ENCODE measurements around the gene PSPN.
"Not testable (repeated sequence)": the region's sequence is repeated elsewhere in the genome, so short reads cannot be mapped to it uniquely, and the experiment has no call there.

PSPN gene

DNA sequence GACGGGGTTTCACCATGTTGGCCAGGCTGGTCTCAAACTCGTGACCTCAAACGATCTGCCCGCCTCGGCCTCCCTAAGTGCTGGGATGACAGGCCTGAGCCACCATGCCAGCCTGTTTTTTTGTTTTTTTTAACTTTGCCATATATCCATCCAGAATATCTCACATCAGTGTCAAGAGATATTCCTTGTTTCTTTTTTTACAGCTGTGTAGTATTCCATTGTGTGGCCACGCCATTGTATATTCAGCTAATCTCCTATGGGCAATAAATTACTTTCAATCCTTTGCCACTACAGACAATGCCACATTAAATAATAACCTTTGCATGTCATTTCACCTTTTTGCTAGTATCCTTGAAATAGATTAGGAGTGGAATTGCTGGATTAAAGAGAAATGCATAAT, 33.6 kb upstream of the PSPN start:
- H3K27ac ChIP-seq, result no peak overlapping the region
- H3K4me3 ChIP-seq, result no peak overlapping the region

DNA sequence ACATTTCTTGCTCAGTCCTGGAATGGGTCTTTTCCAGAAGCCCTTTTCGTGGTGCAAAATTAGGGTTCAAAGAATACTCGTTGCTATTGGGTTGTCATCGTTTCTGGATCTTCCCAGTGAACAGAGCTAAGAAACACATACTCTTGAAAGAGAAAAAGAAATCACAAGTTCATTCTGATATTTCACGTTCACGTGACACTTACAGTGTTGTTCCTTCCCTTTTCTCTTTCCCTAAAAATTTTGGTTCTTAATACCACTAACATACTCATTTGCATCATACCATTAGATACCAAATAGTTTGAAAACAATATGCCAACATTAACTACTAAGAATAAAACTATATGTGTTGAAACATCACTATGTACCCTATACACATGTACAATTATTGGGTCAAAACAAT, 30.7 kb upstream of the PSPN start:
- Histone ChIP-seq H3K27ac (no peak overlapping the region), H3K4me3 (no peak overlapping the region)

- Histone ChIP-seq H3K4me3 (no peak overlapping the region), H3K27ac (no peak overlapping the region)
These were observed 27.3 kb upstream of the PSPN start for GRCh38 chr19:6402837-6403608.

DNA sequence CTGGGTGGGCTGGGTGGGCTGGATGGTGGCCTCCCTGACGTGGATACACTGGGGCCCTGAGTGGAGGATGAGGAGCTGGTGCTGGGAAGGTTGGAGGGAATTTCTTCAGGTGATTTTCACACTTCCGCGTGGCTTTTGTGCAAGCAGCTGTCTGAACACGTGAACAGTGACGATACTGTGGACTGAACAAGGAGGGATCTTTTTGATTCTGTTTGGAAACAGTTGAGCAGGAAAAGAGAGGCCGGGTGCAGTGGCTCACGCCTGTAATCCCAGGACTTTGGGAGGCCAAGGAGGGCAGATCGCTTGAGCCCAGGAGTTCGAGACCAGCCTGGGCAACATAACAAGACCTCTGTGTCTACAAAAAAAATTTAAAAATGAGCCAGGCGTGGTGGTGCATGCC, 26.3 kb upstream of the PSPN start:
- Histone ChIP-seq H3K4me3 (no peak overlapping the region), H3K27ac (no peak overlapping the region)

DNA sequence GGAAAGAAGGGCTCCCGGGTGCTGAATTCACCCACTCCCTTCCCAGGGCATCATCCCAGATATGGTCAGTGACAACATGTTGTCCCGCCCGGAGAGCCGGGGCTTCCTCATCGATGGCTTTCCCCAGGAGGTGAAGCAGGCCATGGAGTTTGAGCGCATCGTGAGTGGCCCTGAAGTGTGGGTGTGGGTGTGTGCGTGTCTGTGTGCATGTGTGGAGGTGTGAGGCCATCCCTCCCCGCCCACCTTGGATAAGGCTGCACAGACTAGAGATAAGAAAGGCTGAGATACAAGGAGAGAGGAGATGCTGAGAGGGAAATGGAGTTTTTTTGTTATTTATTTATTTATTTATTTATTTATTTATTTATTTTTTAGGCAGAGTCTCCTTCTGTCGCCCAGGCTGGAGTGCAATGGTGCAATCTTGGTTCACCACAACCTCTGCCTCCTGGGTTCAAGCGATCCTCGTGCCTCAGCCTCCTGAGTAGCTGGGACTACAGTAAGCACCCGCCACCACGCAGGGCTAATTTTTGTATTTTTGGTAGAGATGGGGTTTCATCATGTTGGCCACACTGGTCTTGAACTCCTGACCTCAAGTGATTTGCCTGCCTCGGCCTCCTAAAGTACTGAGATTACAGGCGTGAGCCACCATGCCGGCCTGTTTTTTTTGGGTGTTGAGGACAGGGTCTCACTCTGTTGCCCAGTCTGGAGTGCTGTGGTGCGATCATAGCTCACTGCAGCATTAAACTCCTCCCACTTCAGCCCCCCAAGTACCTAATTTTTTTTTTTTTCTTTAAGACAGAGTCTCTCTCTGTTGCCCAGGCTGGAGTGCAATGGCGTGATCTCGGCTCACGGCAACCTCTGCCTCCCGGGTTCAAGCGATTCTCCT, 24.6 kb upstream of the PSPN start:
- H3K27ac ChIP-seq, H3K4me3 ChIP-seq: not testable (repeated sequence)

GRCh38 chr19:6396305-6396704, 20.6 kb upstream of the PSPN start:
- no peak overlapping the region for H3K4me3 ChIP-seq
- no peak overlapping the region for H3K27ac ChIP-seq

DNA sequence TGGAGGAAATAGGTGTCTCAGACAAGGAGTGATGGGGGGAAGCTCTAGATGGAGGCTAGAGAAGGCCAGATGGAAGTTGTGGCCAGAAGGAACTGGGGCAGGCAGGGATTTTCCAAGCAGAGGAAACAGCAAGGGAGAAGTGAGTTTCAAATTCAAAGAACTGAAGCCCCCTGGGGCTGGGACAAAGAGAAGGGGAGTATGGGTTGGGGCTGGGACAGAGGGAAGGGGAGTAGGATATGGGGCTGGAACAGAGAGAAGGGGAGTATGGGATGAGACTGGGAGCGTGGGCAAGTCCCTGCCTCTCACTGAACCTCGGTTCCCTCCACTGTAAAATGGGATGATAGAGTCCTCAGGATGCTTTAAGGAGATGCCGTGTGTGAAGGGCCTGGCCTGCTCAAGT, 19.1 kb upstream of the PSPN start:
- Histone ChIP-seq H3K4me3 (no peak overlapping the region), H3K27ac (no peak overlapping the region)

- peak overlapping the region; percentile 84 to 97 (median 95) for H3K27ac ChIP-seq
These were observed 18.3 kb upstream of the PSPN start for GRCh38 chr19:6393983-6394412.

GRCh38 chr19:6393074-6393982, 17.6 kb upstream of the PSPN start, which contains the start of gene GTF2F1:
Gene GTF2F1 (minus strand): TSS chr19:6393164. CDS start chr19:6392995, 169 bp downstream.
- H3K27ac ChIP-seq, result peak within 1 kb of the TSS; percentile 84 to 97 (median 95)

More at GRCh38 chr19:6393983-6394412, 18.3 kb upstream of the PSPN start:
- peak overlapping the region; percentile 57 to 90 (median 75) for H3K4me3 ChIP-seq

DNA sequence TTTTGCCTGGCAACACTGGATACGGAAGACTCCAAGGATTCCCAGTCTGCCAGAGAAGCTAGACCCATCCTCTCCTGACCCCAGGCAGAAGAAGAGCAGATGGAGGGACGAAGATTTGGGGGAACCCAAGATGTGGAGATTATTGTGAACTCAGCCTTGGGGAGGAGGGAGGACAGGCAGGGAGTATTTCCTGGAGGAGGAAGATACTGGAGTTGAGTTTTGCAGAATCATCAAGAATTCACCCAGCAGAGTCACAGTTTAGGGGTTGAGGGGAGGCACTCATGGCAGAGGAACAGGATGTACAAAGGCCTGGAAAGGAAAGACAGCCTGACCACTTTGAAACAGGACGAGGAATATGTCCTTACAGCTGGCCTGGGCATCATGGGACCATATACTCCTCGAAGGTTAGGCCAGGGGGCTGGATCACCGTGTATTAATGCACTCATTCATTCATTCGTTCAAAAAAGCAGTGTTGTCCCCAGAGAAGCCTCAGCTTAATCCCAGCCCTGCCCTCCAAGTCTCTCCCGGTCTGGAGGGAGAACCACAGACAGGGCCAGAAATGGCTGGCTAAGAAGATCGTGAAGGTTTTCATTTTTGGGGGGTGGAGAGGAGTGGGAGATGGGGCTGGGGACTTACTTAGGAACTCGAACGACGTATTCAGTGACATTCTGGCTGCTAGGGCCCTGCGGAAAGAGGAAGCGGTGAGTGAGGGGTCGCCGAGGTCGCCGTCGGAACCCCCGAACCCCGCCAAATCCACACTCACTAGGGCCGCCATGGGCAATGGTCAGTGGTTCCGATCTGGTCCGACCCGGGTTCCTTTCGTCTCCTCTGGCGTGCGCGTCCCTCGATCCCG, 16.7 kb upstream of the PSPN start:
- Histone ChIP-seq H3K27ac (peak overlapping the region; percentile 23 to 97 (median 95)), H3K4me3 (peak overlapping the region; percentile 57 to 90 (median 75))

More at GRCh38 chr19:6393074-6393982, 17.6 kb upstream of the PSPN start, which contains the start of gene GTF2F1:
- peak within 1 kb of the TSS; percentile 57 to 90 (median 75) for H3K4me3 ChIP-seq

GRCh38 chr19:6387372-6387771, 11.6 kb upstream of the PSPN start:
- no peak overlapping the region for H3K4me3 ChIP-seq
- no peak overlapping the region for H3K27ac ChIP-seq

GRCh38 chr19:6384381-6384780, 8.6 kb upstream of the PSPN start:
- no peak overlapping the region for H3K27ac ChIP-seq
- H3K4me3 ChIP-seq, result no peak overlapping the region

- Histone ChIP-seq H3K27ac (no peak overlapping the region), H3K4me3 (no peak overlapping the region)
These were observed 7.5 kb upstream of the PSPN start for GRCh38 chr19:6383188-6383587.

DNA sequence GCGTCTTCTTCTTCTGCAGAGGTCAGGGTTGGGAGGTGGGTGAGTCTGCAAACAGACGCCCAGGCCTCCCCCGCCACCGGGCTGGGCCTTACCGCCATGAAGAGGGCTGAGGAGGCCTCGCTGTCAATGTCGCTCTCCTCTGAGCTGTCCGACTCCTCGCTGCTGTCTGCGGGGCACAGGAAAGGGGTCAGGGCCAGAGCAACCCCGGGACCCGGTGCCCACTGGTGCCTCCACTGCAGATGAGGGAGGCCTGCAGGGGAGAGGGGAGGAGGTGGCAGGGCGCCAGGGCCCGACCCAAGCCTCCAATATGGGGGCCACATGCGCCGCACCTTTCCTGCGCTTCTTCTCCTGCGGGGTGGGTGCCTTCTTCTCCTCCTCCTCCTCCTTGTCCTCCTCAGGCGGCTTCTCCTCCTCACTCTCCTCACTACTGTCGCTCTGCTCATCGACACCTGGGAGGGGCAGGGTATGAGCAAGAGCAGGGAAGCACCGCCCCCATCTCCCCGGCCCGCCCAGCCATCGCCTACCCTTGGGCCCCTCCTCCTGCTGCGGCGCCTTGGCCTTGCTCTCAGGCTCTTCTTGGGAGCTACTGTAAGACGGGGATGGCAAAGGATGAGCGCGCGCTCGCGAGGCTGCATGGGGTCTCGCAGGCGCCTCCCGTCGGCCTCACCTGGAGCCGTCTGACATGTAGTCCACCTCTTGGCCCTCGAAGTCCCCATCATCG, 5.5 kb upstream of the PSPN start:
- H3K4me3 ChIP-seq, result peak overlapping the region in 1 of 7 experiments; percentile 13
- H3K27ac ChIP-seq, result no peak overlapping the region

DNA sequence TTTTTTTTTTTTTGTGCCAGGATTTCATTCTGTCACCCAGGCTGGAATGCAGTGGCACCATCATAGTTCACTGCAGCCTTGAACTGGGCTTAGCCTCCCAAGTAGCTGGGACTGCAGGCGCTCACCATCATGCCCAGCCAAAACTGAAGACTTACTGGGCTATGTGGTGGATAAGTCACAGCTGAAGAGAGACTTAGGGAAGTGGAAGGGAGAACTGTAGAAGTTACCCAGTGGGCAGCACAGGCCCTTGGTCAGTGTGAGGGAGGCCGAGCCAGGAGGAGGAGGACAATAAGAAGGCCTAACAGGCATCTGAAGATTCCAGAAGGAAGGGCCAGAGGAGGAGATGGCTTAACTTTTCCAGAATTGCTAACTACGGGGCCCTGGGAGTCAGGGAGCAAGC, 4.0 kb upstream of the PSPN start:
- Histone ChIP-seq H3K4me3 (no peak overlapping the region), H3K27ac (no peak overlapping the region)

DNA sequence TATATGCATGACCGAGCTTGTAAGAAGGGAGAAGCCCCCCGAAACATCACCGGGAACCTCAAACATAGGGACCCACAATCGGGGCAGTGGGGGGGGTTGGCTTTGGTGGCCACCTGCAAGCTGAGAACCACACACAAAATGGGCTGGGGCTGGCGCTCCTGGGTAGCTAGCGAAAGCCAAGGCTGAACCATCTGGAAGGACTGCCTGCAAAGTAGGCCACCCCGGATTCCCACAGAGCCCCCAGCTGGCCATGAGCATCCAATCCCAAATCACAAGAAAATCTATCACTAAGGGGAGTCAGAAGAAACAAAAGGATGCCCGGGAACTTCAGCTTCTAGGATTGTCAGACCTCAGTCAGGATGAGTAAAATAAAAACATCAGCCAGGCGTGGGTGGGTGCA, 2.8 kb upstream of the PSPN start:
- no peak overlapping the region for H3K4me3 ChIP-seq
- no peak overlapping the region for H3K27ac ChIP-seq

DNA sequence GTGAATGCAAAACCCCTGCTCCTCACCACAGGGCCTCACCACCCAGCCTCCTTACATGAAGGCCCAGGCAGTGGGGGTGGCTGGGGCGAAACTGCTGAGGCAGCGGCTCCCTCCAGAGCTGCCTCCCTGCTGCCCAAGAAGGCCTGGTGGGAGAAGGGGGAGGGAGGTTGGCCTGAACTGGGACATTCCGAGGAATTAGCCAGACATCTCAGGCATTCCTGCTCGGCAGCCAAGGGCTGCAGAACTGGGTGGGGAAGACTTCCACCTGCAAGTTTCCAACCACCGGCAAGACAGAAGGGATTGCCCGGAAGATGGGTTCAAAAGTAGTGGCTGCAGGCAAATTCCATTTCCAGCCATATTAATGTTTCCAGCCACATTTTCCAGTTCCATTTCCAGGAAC, 2.3 kb upstream of the PSPN start:
- no peak overlapping the region for H3K27ac ChIP-seq
- H3K4me3 ChIP-seq, result no peak overlapping the region

DNA sequence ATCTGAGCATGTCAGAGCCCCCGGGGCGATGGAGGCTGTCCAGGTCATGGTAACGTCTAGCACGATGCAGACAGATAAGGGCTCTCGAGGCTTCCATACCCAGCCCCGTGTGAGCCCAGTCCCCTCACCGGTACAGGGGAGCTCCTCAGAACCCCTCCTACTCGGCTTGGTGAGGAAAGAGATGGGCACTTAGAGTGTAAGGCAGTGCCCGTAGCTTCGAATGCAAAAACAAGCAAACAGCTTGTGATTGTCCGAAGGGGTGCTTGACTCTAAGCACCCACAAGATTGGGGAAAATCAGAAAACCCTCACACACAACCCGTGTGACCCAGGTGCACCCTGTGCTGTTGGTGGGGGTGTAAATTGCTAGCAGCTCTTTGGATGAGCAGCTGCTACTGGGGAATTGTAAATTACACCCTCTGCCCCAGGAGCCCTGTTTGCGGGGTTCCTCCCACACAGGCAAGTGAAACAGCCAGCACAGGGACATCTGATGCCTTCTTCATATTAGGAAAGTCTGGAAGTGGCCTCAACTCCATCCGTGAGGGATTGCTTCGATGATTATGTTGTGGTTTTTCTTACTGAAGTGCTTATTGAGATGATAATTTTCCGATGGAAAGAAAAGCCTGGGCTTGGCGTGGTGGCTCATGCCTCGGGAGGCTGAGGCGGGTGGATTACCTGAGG, 918 bp upstream of the PSPN start:
- H3K4me3 ChIP-seq, result no peak overlapping the region
- peak overlapping the region in 1 of 21 experiments; percentile 26 for H3K27ac ChIP-seq
